Suppressor macrophage (primary cell): Measurements from ENCODE around the gene GRM4.
"Not testable (repeated sequence)": the region's sequence is repeated elsewhere in the genome, so short reads cannot be mapped to it uniquely, and the experiment has no call there.

ENCODE experiments used
- DNase-seq, 4 experiments: peaks; one replicate each; pipeline ENCODE4 v3.0.0-alpha.2; 2020 to 2022

The GRM4 gene

DNA sequence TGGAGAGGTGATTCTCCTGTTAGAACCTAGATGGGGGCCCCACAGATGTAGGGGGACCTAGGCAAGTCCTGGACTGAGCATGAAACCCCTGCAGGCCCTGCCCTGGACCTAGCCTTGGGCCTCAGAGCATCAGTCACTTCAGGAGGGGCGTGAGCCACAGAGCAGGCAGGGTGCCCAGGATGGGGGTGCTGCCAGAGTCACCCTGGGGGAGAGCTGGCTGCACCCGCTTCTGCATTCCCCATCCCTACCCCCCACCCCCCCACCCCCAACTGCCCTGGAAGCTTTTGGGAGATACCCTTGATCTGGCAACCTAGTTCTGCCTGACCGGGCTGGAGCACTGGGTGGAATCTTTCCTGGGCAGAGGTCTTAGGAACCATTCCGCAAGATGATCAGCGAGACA, 125.6 kb downstream of the GRM4 start:
- DNase-seq: no peak

- no peak for DNase-seq
These were observed 126.8 kb downstream of the GRM4 start for GRCh38 chr6:34018961-34019606.

DNA sequence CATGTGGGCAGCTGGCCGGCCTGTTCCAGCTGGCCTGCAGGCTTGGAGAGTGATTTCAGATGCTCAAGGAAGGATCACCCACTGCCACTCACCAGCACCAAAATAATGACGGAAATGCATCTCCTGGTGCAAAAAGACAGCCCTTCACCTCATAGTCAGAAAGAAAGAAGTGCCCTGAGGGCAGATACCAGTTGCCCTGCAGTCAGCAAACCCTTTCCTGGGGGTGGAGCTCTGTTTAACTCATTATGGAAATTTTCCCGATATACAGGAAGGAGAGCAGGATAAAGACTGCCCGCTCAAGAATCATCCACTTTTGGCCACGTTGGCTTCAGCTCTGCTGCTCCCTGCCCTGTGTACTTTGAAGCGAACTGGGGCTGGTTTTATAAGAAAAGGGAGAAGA, 127.9 kb downstream of the GRM4 start:
- no peak for DNase-seq

DNA sequence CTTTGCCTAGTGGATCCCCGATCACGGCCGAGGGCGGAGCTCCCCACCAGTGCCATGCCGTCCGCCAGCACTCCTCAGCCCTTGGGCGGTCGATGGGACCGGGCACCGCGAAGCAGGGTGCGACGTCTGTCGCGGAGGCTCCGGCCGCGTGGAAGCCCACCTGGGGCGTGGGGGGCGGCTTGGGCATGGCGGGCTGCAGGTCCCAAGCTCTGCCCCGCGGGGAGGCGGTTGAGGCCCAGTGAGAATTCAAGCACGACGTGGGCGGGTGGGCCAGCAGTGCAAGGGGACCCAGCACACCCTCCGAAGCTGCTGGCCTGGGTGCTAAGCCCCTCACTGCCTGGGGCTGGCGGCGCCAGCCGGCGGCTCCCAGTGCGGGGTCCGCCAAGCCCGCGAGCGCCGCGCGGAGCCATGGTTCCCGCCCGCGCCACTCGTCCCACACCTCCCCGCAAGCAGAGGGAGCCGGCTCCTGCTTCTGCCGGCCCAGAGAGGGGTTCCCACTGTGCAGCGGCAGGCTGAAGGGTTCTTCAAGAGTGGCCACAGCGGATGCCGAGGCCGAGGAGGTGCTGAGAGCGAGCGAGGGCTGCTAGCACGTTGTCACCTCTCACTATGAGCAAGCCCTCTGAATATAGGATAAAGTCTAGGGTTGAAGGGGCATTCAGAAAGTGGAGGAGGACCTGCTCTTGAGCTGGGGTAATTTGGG, 128.6 kb downstream of the GRM4 start:
- DNase-seq: no peak

- DNase-seq: not testable (repeated sequence)
These were observed 129.3 kb downstream of the GRM4 start for GRCh38 chr6:34016573-34016972.

DNA sequence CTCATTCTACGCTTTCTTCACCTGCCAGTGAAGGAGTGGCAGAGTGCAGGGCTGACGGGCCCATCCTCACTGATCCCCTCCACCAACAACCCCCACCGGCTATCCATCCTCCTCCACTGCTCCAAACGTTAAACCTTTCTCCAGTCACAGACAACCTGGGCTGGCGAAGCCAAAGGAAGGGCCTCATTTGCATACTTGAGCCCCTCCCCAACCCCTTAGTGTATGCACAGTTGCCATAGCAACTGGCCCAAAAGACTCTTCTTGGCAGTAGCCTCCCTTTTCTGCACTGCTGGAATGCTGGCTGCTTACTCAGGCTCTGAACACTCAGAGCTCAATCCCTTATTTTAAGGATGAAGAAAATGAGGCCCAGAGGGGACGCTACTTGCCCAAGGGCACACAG, 130.3 kb downstream of the GRM4 start:
- DNase-seq: no peak

GRCh38 chr6:34011264-34011663, 134.6 kb downstream of the GRM4 start:
- DNase-seq: no peak

DNA sequence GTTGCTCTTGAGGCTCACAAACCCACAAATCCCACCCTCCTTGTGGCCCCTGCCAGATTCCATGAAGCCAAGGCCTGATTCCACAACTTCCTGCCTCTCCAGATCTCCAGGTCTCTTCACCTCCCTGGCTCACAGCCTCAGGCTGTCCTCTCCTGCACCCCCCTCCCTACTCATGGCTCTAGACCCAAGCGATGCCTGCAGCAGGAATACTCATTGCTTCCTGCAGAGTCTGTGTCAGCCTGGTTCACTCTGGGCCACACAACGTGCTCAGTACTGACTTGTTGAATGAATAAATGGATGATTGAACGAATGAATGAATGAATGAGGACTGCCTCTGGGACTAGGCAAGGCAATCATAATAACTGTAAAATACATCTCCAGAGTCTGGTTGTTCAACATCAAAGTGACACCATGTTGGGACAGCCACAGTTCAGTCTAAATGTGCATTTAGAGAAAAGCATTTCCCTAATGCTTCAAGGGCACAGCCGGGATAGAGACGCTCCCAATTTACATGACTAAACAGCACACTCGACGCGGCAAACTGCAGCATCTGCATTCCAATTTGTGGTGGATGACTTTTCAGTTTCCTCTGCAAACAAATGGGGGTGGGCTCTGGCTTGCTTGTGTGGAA, 139.9 kb downstream of the GRM4 start:
- DNase-seq: no peak

GRCh38 chr6:34004706-34005105, 141.2 kb downstream of the GRM4 start:
- no peak for DNase-seq

DNA sequence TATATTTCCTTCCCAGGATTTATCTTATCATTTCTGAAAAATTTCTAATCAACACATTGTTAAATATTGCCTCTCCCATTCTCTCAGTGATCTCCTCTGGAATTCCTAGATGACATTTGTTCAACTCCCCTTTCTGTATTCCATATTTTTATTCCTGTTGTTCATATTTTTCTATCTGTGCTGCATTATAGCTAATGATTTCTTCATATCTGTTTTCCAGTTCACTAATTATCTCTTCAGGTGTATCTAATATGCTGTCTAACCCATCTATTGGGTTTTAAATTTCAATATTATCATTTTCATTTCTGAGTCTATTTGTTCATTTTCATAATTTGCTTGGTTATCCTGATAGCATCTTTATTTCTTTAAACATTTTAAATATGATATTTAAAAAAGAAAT, 141.9 kb downstream of the GRM4 start:
- no peak for DNase-seq

GRCh38 chr6:34001706-34002621, 143.9 kb downstream of the GRM4 start:
- no peak for DNase-seq

DNA sequence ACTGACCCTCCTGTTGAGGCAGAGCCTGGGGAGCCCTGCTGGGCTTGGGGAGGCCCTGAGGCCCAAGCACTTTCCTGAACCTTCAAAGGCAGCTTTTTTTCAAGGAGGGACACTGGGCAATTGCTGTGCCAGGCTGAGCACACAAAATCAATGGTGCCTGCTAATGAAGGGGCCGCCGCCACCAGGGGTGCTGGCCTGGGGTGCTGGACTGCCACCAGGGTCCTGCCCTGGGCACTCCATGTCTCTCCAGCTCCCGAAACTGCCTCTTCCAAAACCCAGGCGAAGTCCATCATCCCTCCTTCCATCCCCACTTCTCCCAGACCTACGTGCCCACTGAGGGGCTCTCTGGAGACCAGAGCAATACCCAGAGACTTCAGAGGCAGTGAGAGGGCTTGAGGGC, 145.6 kb downstream of the GRM4 start:
- DNase-seq: no peak

DNA sequence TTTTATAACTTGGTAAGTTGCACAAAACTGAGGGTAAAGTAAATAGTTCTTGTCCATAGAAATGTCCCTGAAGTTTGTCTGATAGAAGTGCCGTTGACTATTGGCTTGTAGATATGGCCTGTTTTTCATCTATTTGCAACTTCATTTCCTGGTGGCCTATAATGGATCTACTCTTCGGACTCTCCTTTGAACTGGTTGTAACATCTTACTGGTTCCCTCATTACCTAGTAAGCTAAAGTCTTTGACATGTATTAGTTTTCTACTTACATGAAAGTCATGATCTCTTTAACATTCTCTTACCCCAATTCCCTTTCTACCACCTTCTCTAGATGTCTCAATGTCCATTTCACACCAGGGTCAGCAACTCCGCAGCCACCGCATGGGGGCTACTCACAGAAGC, 146.3 kb downstream of the GRM4 start:
- no peak for DNase-seq

GRCh38 chr6:33998660-33999059, 147.2 kb downstream of the GRM4 start:
- no peak for DNase-seq

GRCh38 chr6:33997265-33997664, 148.6 kb downstream of the GRM4 start:
- DNase-seq: no peak

GRCh38 chr6:33996120-33996475, 149.8 kb downstream of the GRM4 start:
- DNase-seq: no peak

DNA sequence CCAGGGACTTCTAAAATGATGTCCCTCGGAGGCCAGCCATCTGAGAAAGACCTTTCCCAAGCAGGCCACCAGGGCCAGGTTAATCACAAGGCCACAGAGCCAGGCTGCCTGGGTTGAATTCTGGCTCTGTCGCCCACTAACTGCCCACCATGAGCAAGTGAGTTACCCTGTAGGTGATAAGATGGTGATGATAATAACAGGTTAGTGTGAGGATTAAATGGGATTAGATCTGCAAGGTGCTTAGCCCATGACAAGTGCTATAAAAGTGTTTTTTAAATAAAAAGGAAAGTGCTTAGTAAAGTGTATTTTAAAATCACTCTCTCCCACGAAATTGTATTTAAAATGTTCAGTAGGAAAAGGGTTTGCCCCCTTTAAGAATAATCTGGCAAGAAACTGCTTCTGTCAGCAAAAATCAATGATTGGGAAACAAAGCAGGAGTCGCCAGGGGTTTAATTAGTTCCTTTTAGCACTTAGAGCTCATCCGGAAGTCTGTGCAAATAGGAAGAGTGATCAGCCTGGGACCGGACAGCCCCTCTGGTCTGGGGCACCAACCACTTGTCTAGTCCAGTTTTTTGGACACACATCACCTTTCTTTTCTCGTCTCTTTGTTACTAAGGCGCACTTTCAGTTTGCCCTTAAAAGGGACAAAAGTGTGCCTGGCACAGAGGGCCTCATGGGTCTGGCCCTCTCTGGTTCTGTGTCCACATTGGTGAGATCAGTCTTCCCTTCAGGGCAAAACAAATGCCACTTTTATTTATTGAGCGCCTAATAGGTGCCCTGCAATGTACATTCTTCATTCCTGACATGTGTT, 150.4 kb downstream of the GRM4 start:
- peak in 3 of 4 experiments; percentile 16 to 52 (median 31) for DNase-seq

- DNase-seq: no peak
These were observed 151.2 kb downstream of the GRM4 start for GRCh38 chr6:33994472-33995308.

GRCh38 chr6:33993653-33994471, 152.0 kb downstream of the GRM4 start:
- no peak for DNase-seq

DNA sequence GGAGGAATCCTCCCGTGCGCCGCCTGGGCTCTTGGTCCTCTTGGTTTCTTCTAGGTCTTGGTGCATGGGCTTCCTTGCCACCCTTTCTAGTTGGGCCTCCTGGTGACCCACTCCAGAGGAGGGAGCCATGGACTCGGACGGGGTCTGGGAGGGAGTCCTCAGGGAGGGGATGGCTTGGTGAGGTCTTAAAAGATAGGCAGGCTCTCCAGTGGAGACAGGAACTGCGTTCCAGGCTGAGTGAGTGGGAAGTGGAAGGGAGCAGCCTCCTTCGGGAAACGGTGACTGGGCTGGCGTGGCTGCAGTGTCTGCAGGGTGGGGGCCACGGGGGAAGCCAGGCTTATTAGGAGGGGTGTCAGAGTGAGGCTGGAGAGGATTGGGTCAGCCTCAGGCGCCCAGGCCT, 152.8 kb downstream of the GRM4 start:
- DNase-seq: no peak
